Stimulated activated CD4-positive, alpha-beta T cell treated with anti-CD3 and anti-CD28 coated beads, TNF-alpha, amount 100 ng/mL, for 24 hours (primary cell): ENCODE measurements around the gene PSMD2.
A peak's percentile ranks its signal among the peaks of the same experiment; 100 is the strongest.

Experiments
- DNase-seq, 3 experiments: peaks; one replicate each; pipeline ENCODE4 v3.0.0-alpha.2; 2020; ENCODE audit warnings: low read depth in 3 of 3

Gene PSMD2

GRCh38 chr3:184316792-184317191 is 17.8 kb downstream of the PSMD2 start:
- DNase-seq: no peak

- no peak for DNase-seq
Measured at GRCh38 chr3:184317201-184317600, 18.2 kb downstream of the PSMD2 start.

- DNase-seq: peak in 1 of 3 experiments; percentile 59
Measured at GRCh38 chr3:184320104-184320445, 21.0 kb downstream of the PSMD2 start.

GRCh38 chr3:184321666-184322065 is 22.6 kb downstream of the PSMD2 start:
- DNase-seq: no peak

- no peak for DNase-seq
Measured at GRCh38 chr3:184322731-184323487, 23.9 kb downstream of the PSMD2 start.

GRCh38 chr3:184323696-184324095 is 24.7 kb downstream of the PSMD2 start:
- no peak for DNase-seq

GRCh38 chr3:184325269-184325668 is 26.2 kb downstream of the PSMD2 start:
- DNase-seq: no peak

GRCh38 chr3:184325715-184326369 is 26.8 kb downstream of the PSMD2 start:
- peak in 2 of 3 experiments; percentile 21 to 33 for DNase-seq

- DNase-seq: no peak
Measured at GRCh38 chr3:184327171-184327570, 28.1 kb downstream of the PSMD2 start.

GRCh38 chr3:184328516-184328915 is 29.5 kb downstream of the PSMD2 start:
- DNase-seq: no peak

GRCh38 chr3:184332370-184333090 is 33.5 kb downstream of the PSMD2 start:
- no peak for DNase-seq

- DNase-seq: no peak
Measured at GRCh38 chr3:184333190-184333589, 34.1 kb downstream of the PSMD2 start.

- DNase-seq: no peak
Measured at GRCh38 chr3:184333700-184334099, 34.7 kb downstream of the PSMD2 start.

GRCh38 chr3:184334470-184335158 is 35.6 kb downstream of the PSMD2 start:
- peak in 1 of 3 experiments; percentile 34 for DNase-seq

- DNase-seq: no peak
Measured at GRCh38 chr3:184335291-184335660, 36.2 kb downstream of the PSMD2 start.

GRCh38 chr3:184335661-184336546 is 36.9 kb downstream of the PSMD2 start:
- peak; percentile 75 to 86 (median 84) for DNase-seq

- no peak for DNase-seq
Measured at GRCh38 chr3:184336547-184337398, 37.7 kb downstream of the PSMD2 start.

- no peak for DNase-seq
Measured at GRCh38 chr3:184337399-184337714, 38.3 kb downstream of the PSMD2 start, which contains the start of gene FAM131A. TSS of gene FAM131A (plus strand) at chr3:184337600. CDS start at chr3:184337631, 31 bp downstream.

- no peak for DNase-seq
Measured at GRCh38 chr3:184337981-184338380, 38.9 kb downstream of the PSMD2 start.

- DNase-seq: no peak
Measured at GRCh38 chr3:184338511-184338945, 39.5 kb downstream of the PSMD2 start.
